DND-41 (cell line): Measurements from ENCODE around the gene WDR90.

Source experiments
- EZH2 ChIP-seq: IDR thresholded peaks from 3 replicates; pipeline ENCODE4 v1.6.1; 2012; ENCODE audit warnings: borderline replicate concordance, low read depth, mild to moderate bottlenecking, moderate library complexity, low read length, inconsistent platforms; ENCODE audit not compliant: severe bottlenecking
- TF ChIP-seq, protein P1 (sequence below): IDR thresholded peaks from 2 replicates; pipeline ENCODE4 v1.5.1; 2012; ENCODE audit warnings: borderline replicate concordance, low read length, moderate library complexity, mild to moderate bottlenecking; ENCODE audit not compliant: poor library complexity, severe bottlenecking; ENCODE audit errors: extremely low read depth

- TF ChIP-seq, protein P1, sequence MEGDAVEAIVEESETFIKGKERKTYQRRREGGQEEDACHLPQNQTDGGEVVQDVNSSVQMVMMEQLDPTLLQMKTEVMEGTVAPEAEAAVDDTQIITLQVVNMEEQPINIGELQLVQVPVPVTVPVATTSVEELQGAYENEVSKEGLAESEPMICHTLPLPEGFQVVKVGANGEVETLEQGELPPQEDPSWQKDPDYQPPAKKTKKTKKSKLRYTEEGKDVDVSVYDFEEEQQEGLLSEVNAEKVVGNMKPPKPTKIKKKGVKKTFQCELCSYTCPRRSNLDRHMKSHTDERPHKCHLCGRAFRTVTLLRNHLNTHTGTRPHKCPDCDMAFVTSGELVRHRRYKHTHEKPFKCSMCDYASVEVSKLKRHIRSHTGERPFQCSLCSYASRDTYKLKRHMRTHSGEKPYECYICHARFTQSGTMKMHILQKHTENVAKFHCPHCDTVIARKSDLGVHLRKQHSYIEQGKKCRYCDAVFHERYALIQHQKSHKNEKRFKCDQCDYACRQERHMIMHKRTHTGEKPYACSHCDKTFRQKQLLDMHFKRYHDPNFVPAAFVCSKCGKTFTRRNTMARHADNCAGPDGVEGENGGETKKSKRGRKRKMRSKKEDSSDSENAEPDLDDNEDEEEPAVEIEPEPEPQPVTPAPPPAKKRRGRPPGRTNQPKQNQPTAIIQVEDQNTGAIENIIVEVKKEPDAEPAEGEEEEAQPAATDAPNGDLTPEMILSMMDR, result no peak
- no peak for TF ChIP-seq EZH2
These were observed 6.2 kb upstream of the WDR90 start for GRCh38 chr16:643050-643368.
